Suprapubic skin (tissue), 4 donors: ENCODE results near the gene TNFAIP2.

ENCODE experiments used
- EP300 ChIP-seq: sonication (generic); formaldehyde crosslinking; IDR thresholded peaks from one replicate; pipeline ENCODE4 v1.6.1; 2017; ENCODE audit warnings: antibody characterized with exemption
- POLR2AphosphoS5 ChIP-seq, 3 donors: sonication (generic); formaldehyde crosslinking; IDR thresholded peaks; one replicate each; pipeline ENCODE4 v1.6.1; 2017; ENCODE audit warnings: antibody characterized with exemption in 3 of 3

DNA sequence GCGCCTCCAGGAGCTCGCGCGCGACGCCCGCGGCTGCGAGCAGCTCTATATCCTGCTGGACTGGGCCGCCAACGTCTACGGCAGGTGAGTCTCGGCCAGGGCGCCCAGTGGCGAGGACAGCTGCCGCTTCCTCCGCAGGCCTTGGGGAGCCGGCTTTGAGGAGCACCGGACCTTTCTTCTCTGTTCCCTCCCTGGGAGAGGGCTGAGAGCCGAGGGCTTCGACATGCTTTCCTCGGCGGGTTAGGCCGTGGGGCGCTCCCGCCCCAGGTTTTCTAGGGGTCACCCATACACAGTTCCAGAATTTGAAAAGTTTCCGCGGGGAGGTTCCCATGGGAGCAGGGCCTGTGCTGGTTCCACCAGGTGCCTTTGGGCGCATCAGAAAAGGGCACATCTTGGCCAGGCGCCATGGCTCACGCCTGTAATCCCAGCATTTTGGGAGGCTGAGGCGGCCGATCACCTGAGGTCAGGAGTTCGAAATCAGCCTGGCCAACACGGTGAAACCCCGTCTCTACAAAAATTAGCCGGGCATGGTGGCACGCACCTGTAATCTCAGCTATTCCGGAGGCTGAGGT, 20.5 kb upstream of the TNFAIP2 start:
- TF ChIP-seq POLR2AphosphoS5 (IDR thresholded peaks at IDR 0.05) (no peak), EP300 (no peak)
